CD4-positive, alpha-beta T cell treated with Interleukin-6 at 100 ng/mL for 8 hours (primary cell): ENCODE data around the gene PAN2.
"Not testable (repeated sequence)": the region's sequence is repeated elsewhere in the genome, so short reads cannot be mapped to it uniquely, and the experiment has no call there.

ENCODE experiments used
- DNase-seq: peaks from one replicate; pipeline ENCODE4 v3.0.0-alpha.2; 2020; ENCODE audit warnings: mixed read lengths, low spot score

The PAN2 gene

DNA sequence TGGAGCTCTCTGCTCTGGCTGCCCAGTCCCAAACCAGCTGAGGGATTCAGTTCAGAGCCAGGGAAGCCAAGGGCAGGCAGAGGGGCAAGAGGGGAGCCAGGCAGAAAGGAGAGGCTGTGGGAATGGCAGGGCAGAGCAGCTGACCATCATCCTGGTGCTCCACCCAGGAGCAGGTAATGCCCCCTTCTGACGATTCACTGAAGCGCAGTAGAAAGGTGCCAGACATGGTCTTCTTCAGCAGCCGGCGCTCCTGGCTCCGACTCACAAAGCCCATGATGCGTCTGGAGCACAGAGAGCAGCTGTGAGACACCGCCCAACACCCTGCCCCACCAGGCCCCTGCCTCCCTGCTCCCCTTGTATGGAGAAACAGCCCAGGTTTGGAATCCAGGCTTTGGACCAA, 12.9 kb upstream of the PAN2 start:
- no peak for DNase-seq

DNA sequence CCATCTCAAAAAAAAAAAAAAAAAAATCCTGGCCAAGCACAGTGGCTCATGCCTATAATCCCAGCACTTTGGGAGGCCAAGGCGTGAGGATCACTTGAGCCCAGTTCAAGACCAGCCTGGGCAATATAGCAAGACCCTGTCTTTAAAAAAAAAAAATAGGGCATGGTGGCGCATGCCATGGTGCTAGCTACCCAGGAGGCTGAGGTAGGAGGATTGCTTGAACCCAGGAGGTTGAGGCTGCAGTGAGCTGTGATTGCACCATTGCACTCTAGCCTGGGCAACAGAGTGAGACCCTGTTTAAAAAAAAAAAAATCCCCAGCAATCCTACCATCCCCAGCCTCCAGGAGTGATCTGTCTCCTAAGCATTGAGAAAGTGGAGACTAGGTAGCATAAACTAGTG, 8.5 kb upstream of the PAN2 start:
- DNase-seq = not testable (repeated sequence)

DNA sequence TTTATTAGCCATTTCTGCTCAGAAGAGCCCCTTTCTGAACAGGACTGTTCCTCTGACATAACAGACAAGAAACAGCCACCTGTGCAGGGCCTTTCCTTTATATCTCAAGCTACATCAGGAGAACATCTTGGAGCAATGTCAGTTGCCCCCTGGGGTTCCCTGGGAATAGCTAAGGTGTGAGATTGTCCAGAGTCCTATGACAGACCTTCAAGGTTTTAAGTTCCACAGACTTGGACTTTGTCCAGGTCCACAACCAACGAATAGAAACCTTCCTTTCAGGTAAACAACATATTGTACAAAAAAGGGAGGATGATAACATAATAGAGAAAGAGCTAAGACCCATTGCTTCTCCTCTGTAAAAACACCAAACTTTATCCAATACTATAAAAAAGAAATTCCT, 7.8 kb upstream of the PAN2 start:
- DNase-seq = no peak

DNA sequence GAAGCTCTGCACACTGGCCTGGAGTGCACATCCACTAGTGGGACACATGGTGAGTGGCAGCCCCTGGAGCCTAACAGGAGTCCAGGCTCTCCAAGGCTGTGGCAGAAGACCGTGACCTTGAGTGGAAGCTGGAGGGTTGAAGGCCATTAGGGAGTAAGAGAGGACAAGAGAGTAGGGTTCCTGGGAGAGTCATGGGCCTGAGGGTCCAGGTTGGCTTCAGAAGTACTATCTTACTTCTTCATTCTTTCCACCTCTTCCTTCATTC, 5.3 kb upstream of the PAN2 start:
- no peak for DNase-seq

DNA sequence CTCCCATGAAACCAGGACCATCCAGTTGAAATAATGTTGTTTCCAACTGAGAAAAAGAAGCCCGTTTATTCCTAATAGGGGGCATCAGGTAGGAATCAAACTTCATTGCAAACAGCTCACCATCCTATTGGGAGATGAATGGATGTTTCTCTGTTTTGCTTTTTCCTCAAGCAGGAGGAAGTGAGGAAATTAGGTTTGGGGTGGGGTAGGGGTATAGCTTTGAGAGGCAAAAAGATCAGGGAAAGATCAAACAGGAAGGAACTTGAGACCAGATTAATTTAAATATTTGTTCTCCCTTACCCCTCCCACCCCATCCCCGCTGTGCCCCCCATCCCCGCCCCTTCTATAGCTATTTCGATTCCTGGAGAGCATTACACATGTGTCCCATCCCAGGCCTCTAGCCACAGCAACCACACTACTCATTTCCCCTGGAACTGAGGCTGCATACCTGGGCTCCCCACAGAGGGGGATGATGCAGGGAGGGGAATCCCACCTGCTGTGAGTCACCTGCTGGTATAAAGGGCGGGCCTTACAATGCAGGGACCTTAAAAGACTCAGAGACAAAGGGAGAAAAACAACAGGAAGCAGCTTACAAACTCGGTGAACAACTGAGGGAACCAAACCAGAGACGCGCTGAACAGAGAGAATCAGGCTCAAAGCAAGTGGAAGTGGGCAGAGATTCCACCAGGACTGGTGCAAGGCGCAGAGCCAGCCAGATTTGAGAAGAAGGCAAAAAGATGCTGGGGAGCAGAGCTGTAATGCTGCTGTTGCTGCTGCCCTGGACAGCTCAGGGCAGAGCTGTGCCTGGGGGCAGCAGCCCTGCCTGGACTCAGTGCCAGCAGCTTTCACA, 4.7 kb upstream of the PAN2 start, which contains the start of gene IL23A:
Gene IL23A (plus strand): TSS at position 577 of the 850 bp plus-strand sequence. CDS start 161 bp downstream, at position 738.
- DNase-seq = peak; percentile 91

GRCh38 chr12:56337753-56338251, 4.0 kb upstream of the PAN2 start:
- no peak for DNase-seq

GRCh38 chr12:56336361-56337167, 2.8 kb upstream of the PAN2 start:
- no peak for DNase-seq

DNA sequence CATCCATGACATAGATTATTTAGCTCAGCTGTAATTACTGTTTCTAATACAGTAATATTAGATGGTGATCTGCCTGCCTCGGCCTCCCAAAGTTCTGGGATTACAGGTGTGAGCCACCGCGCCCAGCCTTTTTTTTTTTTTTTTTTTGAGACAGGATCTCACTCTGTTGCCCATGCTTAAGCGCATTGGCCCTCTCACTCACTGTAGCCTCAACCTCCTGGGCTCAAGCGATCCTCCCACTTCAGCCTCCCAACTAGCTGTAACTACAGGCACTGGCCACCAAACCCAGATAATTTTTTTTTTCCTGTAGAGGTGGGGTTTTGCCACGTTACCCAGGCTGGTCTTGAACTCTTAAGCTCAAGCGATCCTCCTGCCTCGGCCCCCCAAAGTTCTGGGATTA, 1.7 kb upstream of the PAN2 start:
- not testable (repeated sequence) for DNase-seq

GRCh38 chr12:56334490-56334793, 642 bp upstream of the PAN2 start:
- DNase-seq = no peak

DNA sequence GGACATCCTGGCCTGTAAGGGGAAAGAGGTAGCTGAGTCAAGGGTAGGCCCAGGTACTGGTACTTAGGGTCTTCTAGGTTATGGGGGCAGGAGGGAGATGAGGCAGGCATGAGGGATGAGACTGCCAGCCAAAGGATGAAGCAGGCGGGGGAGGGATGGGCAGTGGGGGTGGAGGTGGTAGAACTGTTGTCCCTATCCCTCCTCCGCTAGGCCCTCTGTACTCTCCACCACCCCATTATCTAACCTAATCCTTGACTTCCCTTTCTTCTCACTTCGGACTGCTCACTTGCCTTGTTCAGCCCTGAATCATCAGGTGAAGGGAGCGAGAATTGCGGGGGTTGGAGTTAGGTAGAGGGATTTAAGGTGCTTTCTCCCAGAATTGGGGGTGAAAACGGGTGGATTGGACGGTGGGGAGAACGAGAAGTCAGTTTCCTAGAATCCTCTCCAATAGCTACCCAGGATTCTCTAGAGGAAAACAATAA, 562 bp downstream of the PAN2 start:
- DNase-seq = no peak

DNA sequence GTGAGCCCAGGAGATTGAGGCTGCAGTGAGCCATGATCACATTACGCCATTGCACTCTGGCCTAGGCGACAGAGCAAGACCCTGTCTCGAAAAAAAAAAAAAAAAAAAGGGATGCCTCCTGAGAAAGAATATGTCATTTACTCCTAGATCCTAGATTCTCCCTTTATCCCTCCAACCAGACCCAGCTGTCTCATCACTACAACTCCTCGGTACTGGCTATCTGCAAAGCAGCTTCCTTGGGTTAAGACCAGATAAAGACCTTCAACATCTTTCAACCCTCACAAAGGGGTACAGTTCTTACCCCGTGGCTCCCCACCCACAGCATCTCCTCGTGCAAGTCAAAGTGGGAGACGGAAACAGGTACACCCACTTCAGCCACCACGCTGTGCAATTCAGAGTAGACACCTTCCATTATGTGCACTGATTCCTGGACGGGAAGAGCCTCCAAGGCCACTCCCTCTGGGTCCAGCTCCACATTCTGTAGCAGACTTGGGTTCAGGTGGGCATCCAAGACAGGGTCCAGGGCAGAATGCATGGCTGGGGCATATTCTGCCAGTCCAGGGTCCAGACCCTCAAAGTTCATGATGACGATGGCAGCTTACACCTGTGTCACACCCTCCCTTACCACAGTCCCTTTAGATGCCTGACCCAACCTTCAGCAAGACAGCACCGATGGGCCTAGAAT, 1.1 kb downstream of the PAN2 start:
- DNase-seq = no peak

- no peak for DNase-seq
Measured at GRCh38 chr12:56330936-56331490, 2.8 kb downstream of the PAN2 start.

GRCh38 chr12:56326533-56326932, 7.3 kb downstream of the PAN2 start:
- DNase-seq = no peak

DNA sequence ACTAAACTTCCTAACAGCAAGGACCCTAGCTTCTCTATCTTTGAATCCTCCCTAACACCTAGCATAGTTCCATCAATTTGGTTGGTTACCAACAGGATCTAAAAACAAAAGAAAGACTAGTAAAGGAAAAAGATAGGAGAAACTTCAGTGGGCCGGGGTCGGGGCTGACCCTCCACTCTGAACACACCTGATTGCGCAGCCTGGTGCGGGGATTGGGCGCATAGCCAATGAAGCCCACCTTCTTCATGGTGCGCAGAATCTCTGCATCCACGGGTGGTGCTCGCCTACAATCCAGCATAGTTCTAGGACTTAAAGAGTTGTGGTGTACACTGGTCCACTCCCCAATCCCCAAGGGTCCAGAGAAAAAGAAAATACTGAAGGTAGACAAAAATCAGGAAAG, 7.7 kb downstream of the PAN2 start:
- DNase-seq = no peak

DNA sequence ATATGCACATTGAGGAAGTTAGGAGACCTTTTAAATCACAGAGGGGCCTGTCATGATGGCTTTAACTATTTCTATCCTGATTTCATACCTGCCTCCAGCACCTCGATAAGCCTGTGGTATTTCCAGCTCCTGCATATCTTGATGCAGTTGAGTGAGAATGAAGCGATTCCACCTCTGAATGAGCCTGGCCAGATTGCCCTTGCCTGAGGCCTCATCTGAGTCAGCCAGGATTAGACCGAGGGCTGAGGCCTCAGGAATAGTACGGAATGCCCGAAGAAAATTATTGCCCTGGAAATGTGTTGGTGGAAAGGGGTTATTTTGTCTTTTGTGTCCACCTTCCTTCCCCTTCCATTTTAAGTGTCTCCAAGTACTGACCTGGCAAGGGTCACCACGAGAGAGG, 9.6 kb downstream of the PAN2 start:
- no peak for DNase-seq

DNA sequence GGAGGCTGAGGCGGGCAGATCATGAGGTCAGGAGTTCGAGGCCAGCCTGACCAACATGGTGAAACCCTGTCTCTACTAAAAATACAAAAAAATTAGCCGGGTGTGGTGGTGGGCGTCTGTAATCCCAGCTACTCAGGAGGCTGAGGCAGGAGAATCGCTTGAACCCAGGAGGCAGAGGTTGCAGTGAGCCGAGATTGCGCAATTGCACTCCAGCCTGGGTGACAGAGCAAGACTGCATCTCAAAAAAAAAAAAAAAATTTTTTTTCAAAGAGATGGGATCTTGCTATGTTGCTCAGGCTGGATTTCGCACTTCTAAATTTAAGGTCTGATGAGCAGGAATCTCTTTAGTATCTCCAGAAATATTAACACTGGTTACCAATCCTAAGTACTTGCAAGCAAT, 12.2 kb downstream of the PAN2 start:
- DNase-seq = not testable (repeated sequence)

DNA sequence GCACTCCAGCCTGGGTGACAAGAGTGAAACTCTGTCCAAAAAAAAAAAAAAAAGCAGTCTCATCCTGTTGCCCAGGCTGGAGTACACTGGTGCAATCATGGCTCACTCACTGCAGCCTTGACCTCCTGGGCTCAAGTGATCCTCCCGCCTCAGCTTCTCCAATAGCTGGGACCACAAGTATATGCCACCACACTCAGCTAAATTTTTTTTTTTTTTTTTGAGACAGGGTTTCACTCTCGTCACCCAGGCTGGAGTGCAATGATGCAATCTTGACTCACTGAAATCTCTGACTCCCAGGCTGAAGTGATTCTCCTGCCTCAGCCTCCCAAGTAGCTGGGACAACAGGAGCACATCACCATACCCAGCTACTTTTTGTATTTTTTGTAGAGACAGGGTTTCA, 12.8 kb downstream of the PAN2 start:
- no peak for DNase-seq

- no peak for DNase-seq
Measured at GRCh38 chr12:56317675-56318074, 16.1 kb downstream of the PAN2 start.

GRCh38 chr12:56315622-56316473, 18.0 kb downstream of the PAN2 start, which contains the start of gene CNPY2:
CNPY2 (minus strand) TSS chr12:56315988; CDS start chr12:56315217, 771 bp downstream.
- peak; percentile 92 for DNase-seq

GRCh38 chr12:56315249-56315621, 18.6 kb downstream of the PAN2 start:
- no peak for DNase-seq

- DNase-seq = no peak
Measured at GRCh38 chr12:56311003-56311402, 22.8 kb downstream of the PAN2 start.
